ENCODE measurements around the gene DVL1. TPM values are rescaled to one million over a fixed set of nuclear protein-coding genes. Genes with fewer than 3 reads are reported as not detected.
A peak's percentile ranks its signal among the peaks of the same experiment; 100 is the strongest.
"Not testable (repeated sequence)": the region's sequence is repeated elsewhere in the genome, so short reads cannot be mapped to it uniquely, and the experiment has no call there.

DVL1 gene
- total RNA-seq, 1 experiment from 2014 or later: 42.8 TPM

DNA sequence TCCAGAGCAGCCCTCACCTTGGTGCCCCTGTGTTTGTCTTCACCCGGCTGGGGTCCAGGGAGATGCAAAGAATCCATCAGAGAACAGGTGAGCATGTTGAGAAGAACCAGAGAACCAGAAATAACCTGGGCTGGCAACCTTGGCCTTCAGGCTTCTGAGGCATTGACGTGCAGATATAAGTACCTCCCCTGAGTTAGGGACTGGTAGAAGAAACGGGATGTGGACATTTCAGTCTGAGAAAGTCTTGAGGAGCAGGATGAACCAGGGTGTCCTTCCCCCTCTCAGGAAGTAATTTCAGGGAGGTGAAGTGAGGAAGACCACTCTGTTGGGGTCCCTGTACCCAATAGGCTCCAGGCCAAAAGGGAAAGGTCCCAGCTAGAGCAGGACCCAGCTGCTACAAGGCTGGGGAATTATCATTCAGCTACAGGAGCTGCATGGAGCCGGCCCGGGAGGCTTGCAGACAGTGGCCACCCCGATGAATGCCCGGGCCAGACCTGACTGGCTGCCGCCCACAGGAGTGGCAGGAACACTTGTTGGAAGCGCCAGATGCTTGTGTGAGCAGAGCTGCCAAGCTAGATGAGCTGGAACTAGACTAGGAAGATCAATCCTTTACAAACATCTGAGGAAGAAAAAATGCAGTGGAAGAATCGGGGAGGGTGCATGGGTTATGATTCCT lies 27.5 kb upstream of the DVL1 start:
- DNase-seq (ENCODE audit: low read depth, low spot score): no peak
- in situ Hi-C loops (cut with HindIII; ENCODE audit: low pct_unique_long_range_greater_than_20kb, low sequenced_read_pairs): no loop called here

DNA sequence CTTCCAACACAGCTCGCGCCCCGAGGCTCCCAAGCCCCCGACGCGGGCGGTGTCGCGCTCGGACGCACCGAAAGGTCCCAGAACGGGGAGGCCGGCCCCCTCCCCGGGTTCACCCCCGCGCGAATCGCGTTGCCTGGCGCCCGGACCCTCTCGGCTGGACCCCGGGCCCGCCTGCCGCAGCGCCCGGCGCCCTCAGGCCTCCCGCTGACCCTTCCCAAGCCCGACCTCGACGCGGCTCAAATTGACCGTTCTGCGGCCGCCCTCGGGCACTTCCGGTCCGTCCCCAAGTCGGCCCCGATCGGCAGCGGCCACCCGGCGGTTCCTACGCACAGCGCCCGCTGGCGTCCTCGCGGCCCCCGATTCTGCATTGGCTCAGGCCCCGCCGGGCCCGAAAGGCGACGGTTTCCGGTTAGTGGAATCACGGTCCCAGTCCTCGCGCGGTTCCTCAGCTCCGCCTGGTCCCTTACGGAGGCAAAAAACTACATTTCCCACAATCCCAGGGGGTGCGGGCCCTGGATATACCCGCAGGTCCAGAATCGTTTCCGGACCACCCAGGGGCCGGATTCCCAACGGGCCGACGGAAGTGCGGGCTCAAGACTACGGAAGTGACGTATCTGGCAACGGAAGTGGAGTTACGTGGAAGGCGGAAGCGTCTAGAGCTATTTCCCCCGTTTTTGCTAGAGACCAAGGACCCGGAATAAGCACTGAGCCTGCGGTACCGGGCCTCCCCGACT lies 25.9 kb upstream of the DVL1 start, which contains the start of gene AURKAIP1:
Gene AURKAIP1 (minus strand): TSS at position 279 of the 734 bp plus-strand sequence. CDS start 451 bp downstream, outside the sequence.
- peak; percentile 99 for DNase-seq (ENCODE audit: low read depth, low spot score)

DNA sequence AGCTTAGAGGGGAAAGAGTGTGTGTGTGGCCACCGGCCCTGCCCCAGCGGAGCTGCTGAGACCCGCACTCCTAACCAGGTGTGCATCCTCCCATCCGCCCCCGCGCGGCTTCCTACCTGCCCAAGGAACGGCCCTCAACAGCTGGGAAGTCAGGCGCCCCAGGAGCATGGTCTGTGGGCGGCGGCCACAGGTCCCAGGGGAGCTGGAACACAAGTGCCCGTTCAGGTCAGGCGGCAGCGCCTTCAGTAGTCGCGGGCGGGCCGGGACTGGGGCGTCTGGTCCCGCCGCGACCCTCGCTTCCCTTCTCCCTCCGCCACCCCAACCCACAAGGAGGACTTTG lies 25.3 kb upstream of the DVL1 start:
- peak; percentile 40 for DNase-seq (ENCODE audit: low read depth, low spot score)
- in situ Hi-C loops (cut with HindIII; ENCODE audit: low pct_unique_long_range_greater_than_20kb, low sequenced_read_pairs): no loop called here

More for the DNA sequence above, 25.9 kb upstream of the DVL1 start, which contains the start of gene AURKAIP1:
- in situ Hi-C loops (cut with HindIII; ENCODE audit: low pct_unique_long_range_greater_than_20kb, low sequenced_read_pairs): no loop called here

DNA sequence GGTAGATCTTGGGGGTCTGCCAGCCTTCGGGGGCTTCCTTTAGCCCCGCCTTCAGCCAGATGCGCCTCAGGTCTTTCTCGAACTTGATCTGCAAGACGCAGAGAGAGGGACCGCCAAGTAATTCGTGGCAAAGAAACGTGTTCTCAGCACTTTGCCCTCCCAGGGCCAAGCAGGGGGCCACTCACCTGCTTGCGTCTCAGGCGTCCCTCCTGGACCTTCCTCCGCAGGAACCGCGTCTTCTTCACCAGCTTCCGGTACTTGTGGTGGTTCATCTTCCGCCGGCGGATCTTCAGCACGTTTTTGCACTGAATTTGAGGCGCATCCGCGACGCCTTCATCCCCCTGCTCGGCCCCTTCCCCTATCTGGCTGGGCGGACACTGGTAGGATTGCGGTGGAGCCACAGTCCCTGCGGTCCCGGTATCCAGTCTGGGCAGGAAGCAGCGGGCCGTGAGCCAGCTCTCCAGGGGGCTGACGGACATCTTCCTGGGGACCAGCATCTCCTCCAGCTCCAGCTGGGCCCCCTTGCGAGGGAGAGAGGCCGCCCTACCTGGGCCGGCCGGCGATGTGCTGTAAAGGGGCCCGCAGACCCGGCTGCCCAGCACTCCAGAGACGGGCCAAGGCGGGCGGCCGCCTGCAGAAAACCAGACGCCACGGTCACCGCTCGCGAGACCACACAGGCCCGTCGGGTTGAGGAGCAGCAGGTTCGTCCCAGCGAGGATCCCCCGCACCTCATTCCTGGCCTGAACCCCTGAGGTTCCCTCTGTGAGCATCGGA lies 24.8 kb upstream of the DVL1 start:
- in situ Hi-C loops (cut with HindIII; ENCODE audit: low pct_unique_long_range_greater_than_20kb, low sequenced_read_pairs): no loop called here

DNA sequence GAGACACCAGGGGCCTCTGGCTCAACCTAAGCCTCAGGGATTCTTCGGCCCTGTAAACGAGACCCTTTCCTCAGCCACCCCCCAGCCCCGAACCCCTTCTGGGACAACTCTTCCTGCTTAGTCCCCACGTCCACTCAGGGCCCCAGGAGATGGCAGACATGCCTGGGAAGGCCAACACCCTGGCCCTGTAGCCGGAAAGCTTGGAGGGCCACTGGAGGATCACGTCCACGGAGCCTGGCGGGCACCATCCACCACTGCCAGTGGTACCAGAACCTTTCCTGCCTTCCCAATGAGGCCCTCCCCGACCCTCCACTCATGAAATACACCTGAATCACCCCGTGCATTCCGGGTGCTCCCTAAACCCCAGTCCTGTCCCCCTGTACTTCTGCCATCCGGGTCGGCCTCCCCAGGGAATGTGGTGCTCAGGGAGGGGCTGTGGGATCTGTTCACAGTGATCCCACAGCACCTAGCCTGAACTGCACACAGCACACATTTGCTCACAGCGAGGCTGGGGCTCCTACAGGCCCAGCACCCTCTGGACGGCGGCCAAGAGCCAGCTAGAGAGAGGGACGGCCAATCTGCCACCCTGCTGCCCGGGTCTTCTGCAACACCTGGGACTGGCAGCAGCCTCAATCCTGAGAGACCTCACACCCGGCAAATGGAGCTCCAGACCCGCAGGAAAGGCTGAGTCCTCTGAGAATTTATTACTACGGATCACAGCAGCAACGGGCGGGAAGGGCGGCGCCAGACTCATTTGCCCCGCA lies 24.0 kb upstream of the DVL1 start:
- in situ Hi-C loops (cut with HindIII; ENCODE audit: low pct_unique_long_range_greater_than_20kb, low sequenced_read_pairs): no loop called here

More for the DNA sequence above, 24.8 kb upstream of the DVL1 start:
- DNase-seq (ENCODE audit: low read depth, low spot score): no peak

DNA sequence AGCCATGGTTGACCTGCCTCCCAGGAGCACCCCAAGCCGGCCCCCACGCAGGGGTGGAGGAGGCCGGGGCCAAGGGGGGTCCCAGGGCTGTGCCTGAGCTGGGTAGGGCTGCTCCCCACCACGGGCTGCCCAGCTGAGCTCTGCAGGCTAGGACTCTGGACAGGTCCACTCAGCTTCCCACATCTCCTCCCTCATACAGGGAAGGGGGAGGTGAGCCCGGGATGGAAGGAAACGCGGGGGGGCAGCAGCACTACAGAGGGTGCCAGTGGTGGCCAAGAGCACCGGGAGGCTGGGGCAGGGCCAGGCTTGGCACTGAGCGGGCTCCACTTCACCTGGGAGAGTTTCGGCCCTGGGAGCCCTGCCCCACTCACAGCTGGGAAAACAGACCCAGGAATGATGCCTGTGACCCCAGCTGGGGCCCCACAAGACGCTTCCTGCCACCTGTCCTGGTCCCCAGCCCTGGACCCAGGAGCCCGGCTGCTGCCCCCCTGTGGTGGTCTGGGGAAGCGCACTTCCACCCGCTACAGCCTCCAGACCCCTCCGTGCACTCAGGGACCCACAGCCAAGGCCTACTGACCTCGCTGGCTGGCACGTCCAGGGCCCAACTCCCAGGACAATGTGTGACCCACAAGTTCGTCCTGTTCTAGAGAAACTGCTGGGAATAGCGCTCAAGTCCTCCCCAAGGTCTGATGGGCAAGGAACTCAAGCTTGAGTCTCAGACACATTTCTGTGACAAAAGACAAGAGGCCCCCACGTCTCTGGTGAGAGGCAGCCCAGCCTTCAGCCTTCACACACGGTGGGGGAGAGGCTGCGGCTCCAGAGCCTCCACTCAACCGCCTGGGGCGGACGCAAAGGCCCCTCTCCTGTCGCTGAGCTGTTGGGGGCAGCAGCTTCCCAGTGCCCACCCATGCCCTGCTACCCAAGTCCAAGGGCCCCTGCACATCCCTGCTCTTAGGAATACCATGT lies 22.8 kb upstream of the DVL1 start:
- in situ Hi-C loops (cut with HindIII; ENCODE audit: low pct_unique_long_range_greater_than_20kb, low sequenced_read_pairs): no loop called here
- DNase-seq (ENCODE audit: low read depth, low spot score): peak; percentile 44

More for the DNA sequence above, 24.0 kb upstream of the DVL1 start:
- DNase-seq (ENCODE audit: low read depth, low spot score): no peak

DNA sequence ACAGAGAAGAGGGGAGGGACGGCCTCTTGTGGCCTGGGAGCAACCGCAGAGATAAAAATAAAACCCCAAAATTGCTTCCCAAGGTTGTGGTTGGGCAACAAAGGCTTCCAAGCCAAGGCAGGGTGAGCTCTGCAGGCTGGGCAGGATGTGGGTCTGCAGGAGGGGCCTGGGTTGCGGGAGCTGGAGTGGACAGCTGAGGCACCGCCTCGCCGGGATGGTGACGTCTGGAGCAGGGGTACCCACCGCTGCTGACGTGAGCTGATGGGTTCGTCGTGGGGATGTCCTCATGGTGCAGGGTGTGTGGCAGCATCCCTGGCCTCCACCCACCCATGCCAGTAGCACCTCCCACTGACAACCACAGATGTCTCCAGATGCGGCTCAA lies 22.1 kb upstream of the DVL1 start:
- no peak for DNase-seq (ENCODE audit: low read depth, low spot score)
- in situ Hi-C loops (cut with HindIII; ENCODE audit: low pct_unique_long_range_greater_than_20kb, low sequenced_read_pairs): no loop called here

DNA sequence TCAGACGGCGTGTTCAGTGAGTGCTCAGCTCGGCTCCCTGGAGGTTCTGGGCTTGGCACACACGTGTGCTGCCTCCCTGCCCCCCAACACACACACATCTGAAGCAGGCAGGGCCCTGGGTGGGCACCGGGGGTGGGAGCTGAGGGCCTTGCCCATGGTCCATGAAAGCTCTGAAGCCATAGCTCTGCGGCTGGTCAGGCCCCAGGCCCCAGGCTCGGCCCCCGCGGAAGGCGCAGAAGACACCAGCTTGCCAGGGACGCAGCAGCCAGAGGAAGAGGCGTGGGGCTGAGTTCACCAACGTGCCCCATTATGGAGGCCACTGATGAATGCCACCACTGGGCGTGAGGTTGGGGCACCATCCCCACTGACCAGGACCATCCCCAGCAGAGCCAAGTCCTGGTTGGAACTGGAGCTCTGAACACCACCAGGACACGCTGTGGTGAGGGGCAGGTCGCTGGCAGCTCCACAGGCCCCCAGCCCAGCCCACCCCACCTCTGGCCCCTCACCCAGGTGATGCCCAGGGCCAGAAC lies 21.6 kb upstream of the DVL1 start:
- DNase-seq (ENCODE audit: low read depth, low spot score): no peak
- in situ Hi-C loops (cut with HindIII; ENCODE audit: low pct_unique_long_range_greater_than_20kb, low sequenced_read_pairs): no loop called here

DNA sequence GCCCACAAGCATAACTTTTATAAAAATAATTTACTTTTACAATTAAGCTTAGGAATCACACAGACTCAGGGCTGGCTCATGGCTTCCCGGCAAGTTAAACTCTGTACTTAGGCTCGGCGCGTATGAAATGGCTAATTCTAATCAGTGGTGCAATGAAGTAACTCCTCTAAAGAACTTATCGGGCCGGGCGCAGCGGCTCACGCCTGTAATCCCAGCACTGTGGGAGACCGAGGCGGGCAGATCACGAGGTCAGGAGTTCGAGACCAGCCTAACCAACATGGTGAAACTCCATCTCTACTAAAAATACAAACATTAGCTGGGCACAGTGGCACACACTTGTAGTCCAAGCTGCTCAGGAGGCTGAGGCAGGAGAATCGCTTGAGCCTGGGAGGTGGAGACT lies 20.9 kb upstream of the DVL1 start:
- in situ Hi-C loops (cut with HindIII; ENCODE audit: low pct_unique_long_range_greater_than_20kb, low sequenced_read_pairs): not testable (repeated sequence)

DNA sequence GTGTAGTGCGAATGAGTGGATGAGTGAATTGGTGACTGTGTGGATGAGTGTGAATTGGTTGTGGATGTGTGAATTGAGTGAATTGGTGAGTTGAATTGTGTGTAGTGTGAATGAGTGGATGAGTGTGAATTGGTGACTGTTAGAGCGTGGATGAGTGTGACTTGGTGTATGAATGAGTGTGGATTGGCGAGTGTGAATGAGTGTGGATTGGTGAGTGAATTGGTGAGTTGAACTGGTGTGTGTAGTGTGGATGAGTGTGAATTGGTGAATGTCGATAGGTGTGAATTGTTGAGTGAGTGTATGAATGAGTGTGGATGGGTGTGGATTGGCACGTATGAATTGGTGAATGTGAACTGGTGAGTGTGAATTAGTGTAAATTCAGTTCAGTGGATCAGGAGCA lies 18.1 kb upstream of the DVL1 start:
- in situ Hi-C loops (cut with HindIII; ENCODE audit: low pct_unique_long_range_greater_than_20kb, low sequenced_read_pairs): no loop called here
- DNase-seq (ENCODE audit: low read depth, low spot score): no peak

More for the DNA sequence above, 20.9 kb upstream of the DVL1 start:
- not testable (repeated sequence) for DNase-seq (ENCODE audit: low read depth, low spot score)

DNA sequence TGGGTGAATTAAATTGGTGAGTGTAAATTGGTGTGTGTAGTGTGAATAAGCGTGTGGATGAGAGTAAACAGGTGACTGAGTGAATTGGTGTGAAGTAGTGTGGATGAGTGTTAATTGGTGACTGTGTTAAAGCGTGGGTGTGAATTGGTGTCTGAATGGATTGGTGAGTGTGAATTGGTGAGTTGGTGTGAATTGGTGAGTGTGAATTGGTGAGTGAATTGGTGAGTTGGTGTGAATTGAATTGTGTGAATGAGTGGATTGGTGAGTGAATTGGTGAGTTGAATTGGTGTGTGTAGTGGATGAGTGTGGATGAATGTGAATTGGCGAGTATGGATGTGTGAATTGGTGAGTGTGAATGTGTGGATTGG lies 17.5 kb upstream of the DVL1 start:
- in situ Hi-C loops (cut with HindIII; ENCODE audit: low pct_unique_long_range_greater_than_20kb, low sequenced_read_pairs): no loop called here

DNA sequence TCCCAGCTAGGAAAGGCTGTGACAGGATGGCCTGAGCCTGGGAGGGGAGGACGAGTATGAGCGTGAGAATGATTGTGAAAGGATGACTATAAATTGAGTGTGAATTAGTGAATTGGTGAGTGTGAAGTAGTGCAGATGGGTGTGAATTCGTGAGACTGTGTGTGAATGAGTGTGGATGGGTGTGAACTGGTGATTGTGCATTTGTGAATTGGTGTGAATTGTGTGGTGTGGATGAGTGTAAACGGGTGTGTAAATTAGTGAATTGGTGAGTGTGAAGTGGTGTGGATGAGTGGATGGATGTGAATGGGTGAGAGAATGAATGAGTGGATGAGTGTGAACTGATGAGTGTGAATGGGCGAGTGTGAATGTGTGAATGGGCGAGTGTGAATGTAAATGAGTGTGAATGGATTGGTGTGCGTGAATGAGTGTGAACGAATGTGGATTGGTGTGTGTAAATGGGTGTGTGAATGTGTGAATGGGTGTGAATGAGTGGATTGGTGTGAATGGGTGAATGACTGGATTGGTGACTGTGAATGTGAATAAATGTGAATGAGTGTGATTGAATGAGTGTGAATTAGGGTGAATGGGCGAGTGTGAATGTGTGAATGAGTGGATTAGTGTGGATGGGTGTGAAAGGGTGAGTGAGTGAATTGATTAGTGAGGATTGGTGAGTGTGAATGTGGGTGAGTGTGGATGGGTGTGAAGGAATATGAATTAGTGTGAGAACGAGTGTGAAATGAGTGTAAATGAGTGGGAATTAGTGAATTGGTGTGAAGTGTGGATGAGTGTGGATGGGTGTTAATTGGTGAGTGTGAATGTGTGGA lies 16.9 kb upstream of the DVL1 start:
- DNase-seq (ENCODE audit: low read depth, low spot score): no peak
- in situ Hi-C loops (cut with HindIII; ENCODE audit: low pct_unique_long_range_greater_than_20kb, low sequenced_read_pairs): no loop called here

More for the DNA sequence above, 17.5 kb upstream of the DVL1 start:
- no peak for DNase-seq (ENCODE audit: low read depth, low spot score)

DNA sequence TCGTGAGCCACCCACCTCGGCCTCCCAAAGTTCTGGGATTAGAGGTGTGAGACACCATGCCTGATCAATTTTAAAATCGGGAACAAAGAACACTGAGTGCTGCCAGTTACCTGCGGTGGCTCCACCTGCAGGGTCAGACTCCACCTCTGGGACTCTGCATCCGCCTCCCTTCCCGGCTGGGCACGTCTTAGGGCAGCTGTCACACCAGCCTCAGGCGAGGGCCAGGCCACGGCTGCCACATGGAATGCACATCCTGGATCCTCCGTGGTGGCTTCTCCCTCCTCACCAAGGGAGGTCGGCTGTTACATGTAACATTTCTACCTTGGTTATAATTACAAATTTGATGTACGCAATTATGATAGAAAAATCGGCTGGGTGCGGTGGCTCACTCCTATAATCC lies 15.0 kb upstream of the DVL1 start:
- in situ Hi-C loops (cut with HindIII; ENCODE audit: low pct_unique_long_range_greater_than_20kb, low sequenced_read_pairs): no loop called here
- DNase-seq (ENCODE audit: low read depth, low spot score): no peak

DNA sequence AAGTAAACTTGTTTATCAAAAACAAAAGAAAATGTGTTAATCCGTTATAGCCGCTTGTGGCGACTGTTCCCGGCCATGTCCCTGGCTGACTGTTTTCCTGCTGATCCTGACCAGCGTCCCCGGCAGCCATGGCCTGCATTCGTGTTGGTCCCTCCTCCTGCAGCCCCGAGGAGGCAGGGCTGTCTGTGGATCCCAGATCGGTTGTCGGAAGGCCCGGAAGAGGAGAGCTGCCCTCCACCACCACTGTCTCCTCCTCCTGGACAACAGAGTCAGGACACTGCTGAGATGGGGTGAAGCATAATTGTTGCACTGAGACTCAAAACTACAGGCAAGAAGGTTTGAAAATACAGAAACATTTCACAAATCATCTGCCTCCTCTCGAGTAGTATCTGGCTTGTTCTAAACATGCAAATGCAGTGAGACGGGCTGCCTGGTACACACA lies 12.8 kb upstream of the DVL1 start:
- peak; percentile 61 for DNase-seq (ENCODE audit: low read depth, low spot score)
- in situ Hi-C loops (cut with HindIII; ENCODE audit: low pct_unique_long_range_greater_than_20kb, low sequenced_read_pairs): no loop called here

DNA sequence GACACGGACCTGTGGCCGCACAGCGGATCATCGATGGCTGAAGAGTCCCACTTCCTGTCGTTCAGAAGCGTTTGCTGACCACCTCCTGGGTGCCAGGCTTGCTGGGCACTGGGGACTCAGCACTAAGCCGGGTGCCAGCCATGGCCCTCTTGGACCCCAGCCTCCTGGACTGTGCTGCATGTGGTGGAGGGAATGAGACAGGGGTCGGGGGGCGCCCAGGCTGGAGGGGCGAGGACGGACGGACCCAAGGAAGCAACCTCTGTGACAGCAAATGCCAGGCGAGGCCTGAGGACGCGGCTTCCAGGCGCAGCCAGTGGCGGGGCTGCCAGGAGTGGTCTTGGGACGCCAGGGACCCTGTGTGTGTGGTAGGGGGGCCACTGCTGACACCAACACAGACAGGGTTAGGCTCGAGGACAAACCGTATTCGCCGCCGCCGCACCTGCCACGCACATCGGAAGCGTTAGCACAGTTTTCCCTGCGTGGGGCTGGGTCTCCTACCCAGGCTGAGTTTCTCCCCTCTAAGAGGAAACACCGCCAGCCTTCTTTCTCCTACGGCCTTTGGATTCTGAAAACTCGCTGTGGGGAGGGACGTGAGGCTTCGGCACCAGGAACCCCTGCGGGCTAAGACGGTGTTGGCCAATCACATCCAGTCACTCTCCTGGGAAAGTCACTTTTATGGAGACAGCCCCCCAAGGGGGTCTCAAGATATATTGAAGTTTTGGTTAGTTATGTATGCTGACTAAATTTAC lies 12.2 kb upstream of the DVL1 start:
- in situ Hi-C loops (cut with HindIII; ENCODE audit: low pct_unique_long_range_greater_than_20kb, low sequenced_read_pairs): no loop called here
- no peak for DNase-seq (ENCODE audit: low read depth, low spot score)
